HG03045 (cell line): ENCODE results near the gene MOCS1.

Source experiments
- ATAC-seq: cut with Tn5 transposase; IDR thresholded peaks from one replicate; pipeline ENCODE4 v1.9.1; 2021; ENCODE audit warnings: mild to moderate bottlenecking, moderate library complexity; ENCODE audit not compliant: unreplicated experiment

MOCS1 gene

DNA sequence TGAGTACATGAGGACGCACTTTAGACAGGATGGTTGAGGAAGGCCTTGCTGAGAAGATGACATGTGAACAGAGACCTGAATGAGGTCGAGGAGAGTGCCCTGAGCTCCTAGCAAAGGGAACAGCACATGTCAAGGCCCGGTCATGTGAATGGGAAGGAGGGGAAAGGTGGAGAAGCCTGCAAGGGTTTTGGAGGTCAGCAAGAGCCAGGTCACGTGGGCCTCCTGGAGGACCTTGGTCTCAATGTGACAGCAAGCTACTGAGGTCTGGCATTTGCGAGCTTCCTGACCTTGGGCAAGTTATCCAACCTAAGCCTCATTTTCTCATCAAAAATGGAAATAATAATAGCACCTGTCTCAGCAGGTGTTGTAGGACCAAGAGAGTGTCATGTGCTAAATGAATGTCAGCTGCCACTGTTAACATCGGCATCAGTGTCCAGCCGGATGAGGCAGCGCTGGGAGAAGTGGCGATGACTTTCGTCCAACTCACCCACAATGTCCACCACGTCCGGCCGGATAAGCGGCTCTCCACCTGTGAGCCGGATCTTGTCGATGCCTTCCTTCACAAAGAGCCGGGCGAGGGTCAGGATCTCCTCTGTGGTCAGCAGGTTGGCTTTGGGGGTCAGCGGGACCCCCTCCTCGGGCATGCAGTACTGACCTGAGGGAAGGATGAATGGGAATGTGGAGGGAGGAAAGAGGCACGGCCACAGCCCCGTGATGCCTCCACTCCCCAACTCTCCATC lies 8.9 kb downstream of the MOCS1 start:
- no peak for ATAC-seq

DNA sequence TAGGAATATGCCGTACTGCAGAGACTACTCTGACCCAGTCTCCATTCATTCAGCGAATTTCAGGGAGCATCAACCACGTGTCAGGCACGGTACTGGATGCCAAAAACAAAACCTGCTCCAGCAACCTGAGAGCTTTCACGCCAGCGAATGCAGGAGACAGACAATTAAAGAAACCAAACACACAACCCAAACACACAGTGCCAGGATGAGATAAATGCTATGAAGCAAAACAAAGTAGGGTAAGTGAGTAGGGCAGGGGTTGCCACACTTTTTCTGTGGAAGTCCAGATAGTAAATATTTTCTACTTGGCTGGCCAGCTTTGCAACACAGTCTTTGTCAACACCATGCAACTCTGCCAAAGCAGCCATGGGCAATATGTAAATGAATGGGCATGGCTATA lies 10.0 kb downstream of the MOCS1 start:
- no peak for ATAC-seq

DNA sequence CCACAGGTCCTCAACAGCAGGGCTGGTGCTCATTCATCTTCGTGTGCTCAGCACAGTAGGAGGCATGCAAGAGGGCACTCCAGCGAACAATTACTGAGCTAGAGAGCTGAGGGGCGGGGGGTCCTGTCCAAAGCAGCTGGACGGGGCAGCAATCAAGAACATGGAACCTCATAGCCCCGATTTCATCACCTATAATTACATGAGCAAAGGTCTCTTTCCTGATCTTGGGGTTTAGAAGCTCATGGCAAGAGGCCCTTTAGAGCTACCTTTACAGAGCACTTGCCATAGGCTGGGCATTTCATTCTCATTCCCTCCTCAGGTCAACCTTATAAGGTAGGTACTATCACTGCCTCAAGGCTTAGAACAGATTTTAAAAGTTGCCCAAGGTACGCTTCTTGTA lies 10.4 kb downstream of the MOCS1 start:
- no peak for ATAC-seq

DNA sequence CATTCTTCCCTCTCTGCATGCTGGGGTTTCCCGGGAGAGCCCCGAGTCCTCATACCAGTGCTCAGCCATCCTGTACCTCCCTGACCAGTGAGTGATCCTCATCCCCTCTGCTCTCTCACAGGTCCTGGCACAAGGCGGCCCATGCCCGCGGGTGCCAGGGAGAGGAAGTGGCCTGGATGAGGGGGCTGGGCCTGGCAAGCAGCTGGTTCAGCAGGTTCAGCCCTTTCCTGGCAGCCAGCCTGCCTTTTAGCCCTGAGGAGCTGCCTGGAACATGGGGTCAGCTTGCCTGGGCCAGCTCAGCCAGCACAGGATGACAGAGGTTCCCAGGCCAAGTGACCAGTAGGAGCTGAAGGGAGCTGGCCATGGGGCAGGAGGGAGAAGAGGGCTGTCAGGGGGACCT lies 10.9 kb downstream of the MOCS1 start:
- ATAC-seq, result no peak

DNA sequence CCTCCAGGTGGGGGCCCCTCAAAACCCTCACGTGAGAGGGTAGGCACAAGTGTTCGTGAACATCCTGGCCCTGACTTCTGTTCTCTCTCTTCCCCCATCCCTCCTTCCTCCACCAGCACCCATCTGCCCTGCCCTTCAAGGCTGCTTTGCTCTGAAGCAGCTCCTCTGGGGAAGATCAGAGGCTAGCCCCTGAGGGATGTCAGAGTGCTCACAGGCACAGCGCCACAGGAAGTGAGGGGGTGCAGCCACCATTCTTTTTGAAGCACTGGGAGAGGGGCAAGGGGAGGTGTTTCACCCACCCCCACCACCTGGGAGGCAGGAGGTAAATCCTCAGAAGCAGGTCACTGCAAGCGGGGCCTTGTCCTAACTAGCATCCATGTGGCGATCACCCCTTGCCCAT lies 11.4 kb downstream of the MOCS1 start:
- ATAC-seq, result no peak

DNA sequence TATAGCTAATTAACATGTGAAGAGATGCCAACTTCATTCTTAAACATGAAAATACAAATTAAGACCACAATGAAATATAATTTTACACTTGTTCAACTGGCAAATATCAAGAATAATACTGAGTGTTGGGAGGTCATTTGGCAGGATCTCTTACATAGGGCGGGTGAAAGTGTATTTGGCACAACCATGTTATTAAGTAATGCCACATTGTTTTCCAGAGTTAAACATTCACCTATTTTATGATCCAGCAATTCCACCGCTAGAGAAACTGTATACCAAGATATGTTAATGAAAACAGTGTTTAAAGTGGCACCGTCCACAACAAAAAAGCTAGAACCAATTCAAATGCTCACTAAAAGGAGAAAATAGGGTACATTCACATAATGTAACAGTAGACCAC lies 14.1 kb downstream of the MOCS1 start:
- ATAC-seq, result no peak

DNA sequence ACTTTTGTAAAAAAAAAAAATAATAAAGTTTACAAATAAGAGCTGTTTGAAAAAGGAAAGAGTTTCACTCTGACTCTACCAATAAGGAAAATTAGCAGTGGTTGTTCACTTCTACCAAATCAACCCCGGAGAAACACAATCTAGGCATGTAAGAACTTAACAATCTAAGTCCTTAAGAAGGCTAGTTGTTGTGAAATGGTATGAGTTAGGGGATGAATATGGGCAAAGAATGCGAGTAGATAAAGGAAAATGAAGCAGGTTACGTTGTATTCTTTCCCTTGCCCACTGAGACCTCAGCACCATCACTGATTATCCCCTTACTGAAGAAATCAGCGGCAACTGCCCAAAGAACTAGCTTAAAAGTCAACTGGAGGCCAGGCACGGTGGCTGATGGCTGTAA lies 15.4 kb downstream of the MOCS1 start:
- ATAC-seq, result no peak

DNA sequence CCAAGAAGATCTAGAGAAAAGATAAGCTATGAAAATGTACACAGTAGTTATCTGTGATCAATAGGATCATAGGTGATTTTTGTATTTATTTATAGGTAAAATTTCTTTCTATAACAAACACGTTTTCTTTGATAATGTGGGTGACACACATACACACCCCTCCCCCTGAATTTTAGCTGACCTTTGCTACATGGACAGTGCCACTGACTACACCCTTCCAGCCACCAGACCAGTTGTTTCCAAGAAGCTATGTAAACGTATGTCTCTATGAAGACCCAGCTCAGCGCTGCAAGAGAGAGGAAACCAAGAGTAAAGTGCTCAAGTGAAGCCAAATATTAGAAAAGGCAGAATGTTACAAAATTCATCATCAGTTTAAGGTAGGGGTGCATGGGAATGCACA lies 16.3 kb downstream of the MOCS1 start:
- ATAC-seq, result no peak

DNA sequence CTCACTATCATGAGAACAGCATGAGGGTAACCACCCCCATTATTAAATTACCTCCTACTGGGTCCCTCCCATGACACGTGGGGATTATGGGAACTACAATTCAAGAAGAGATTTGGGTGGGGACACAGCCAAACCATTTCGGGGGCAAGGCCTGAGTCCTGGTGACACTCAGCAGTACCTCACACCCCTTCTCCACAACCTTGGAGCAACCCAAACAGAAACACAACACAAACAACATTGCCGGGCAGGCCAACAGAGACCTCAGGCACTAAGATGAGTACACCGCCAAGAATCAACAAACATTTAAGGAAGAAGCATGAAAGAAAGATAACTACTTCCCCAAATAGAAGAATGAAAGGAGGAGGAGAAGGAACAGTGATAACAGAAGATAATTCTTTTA lies 16.9 kb downstream of the MOCS1 start:
- no peak for ATAC-seq

DNA sequence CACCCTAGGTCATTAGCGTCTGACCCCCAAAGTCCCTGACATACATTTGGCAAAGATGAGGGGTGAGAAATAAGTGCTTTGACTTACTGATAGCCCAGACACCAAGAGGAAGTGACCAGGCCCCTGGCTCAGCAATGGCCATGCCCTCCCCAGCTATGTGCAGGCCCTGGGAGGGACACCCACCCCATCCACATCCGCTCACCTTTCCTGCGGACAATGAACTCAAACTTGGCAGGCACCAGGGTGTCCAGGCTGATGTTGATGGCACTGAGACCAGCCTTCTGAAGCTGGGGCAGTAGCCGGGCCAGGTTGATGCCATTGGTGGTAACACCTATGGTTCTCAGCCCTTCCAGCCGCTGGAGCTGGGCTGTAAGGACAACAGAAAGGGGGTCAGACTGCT lies 18.4 kb downstream of the MOCS1 start:
- no peak for ATAC-seq

DNA sequence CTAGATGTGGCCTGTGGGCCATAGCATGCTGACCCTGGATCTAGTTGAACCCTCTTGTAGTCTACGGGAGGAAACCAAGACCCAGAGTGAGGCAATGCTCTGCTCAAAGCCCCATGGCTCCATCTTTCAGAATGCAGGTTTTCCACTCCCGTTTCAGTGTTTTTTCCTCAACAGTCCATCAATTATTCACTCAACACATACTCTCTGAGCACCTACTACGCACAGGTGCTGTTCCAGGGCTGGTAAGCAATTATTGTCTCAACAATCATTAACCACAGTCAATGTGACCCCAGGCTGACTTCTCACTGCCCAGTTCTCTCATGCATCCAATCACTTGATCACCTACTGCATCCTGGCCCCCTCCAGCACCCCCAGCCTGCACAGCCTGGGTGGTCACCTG lies 20.0 kb downstream of the MOCS1 start:
- no peak for ATAC-seq

DNA sequence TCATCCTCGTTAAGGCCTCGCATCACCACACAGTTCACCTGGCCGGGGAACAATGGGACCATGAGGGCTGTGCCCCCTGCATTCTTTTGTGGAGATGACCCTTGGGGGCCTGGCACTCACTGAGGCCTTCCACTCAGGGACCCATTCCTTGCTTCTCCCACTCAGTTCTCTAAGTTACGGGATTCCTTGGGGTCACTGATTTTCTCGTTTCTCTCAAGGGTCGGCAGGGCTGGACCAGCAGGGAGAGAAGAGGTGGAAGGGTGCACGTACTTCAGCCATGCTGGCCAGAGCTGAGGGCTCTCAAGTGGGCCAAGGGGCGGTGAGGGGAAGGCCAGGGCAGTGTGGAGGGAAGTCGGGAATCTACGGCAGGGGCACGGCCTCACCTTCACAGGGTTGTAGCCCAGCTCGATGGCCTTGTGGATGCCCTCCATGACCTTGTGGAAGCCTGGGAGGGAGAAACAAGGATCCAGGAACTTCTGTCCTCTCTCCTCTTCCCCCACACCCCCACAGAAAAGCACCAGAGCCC lies 20.8 kb downstream of the MOCS1 start:
- ATAC-seq, result no peak

DNA sequence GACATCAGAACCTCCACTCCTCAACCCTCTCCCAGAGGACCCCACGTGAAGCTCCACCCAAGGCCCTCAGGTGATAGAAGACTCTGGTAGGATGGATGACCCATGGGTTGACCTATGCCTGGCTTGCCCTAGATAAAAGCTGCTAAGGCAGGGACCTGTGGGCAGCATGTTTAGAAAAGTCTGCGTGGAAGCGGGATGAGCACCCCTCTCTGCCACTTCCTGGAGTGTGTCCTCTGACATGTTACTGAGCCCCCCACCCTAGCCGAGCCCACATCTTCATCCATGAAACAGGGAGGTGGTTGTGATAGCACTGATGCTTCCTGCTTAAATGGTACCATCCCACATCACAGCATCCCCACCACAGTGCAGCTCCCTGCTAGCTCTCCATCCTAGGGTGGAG lies 21.8 kb downstream of the MOCS1 start:
- no peak for ATAC-seq

DNA sequence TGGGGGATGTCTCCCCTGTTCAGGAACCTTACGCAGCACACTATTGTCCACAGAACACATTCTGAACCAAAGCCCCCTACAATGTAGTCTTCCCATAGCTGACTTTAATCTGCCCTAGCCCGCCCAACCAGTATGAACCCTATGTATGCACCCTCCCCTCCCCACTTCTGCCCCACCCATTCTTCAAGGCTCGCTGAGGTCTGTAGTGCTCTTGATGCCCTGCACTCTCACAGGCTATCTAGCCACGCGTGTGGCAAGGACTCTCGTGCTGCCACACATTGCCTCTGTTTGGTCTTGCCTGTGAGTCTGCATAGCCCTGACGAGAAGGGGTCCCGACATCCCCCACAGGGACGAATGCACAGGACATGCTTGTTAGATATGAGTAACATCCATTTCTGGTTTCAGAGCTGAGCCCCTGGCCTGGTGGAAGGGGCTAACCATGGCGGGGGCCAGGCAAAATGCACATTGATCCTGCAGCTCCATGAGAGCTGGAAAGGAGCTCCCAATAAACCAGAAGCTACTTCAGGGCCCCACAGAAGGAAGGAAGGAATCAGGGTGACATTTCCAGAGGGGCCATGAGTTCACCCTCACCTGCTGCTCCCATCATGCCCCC lies 22.6 kb downstream of the MOCS1 start:
- ATAC-seq, result no peak

DNA sequence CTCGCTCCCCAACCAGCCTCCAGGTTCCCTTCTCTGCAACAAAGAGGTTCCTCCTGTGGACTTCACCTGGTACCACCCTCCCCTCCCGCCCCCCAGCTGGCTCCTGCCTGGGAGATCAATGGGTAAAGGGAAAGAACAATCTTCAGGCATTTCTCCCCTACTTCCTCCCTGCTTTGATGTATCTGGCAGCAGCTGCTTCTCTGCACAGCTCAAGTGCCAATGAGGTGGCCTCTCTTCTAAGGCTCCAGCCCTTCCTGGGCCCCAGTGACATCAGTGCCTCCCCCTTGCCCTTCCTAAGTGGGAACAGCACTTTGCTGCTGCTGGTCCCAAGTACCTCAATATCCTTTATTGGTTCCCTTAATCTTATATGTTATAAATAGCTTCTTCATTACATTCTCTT lies 23.5 kb downstream of the MOCS1 start:
- ATAC-seq, result no peak

DNA sequence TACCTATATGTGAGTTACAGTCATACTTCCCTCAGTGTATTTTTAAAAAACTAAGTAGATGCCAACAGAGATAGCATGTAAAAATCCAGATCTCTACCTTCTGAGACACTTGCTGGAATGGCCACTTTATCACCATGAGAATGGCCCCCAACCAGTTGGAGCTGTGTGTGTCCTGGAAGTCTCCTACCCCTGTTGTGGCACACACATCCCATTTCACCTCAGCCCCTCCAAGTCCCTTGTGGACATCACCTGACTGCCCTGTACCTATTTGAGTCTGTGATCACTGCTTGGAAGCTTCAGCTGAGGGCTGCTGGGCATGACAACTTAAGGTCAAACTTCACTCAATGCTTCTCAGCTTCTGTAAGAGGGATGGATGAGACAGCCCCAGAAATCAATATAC lies 24.1 kb downstream of the MOCS1 start:
- ATAC-seq, result no peak

DNA sequence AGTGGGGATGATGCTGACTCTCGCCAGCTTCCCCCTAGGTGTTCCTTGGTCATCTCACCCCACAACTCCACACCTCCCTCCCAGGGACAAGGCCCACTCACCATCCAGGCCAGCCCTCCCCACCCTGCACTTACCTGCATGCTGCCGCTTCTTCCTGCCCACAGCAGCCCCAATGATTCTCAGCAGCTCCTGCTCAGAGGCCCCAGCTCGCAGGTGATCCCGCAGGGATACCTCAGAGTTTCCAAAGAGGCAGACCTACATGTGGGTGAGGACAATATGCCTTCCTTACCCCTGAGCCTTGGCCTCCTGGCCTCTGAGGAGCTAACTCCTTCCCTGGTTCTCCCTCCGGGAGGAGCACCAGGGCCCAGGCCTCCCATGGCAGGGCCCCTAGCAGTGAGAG lies 24.6 kb downstream of the MOCS1 start:
- ATAC-seq, result no peak

DNA sequence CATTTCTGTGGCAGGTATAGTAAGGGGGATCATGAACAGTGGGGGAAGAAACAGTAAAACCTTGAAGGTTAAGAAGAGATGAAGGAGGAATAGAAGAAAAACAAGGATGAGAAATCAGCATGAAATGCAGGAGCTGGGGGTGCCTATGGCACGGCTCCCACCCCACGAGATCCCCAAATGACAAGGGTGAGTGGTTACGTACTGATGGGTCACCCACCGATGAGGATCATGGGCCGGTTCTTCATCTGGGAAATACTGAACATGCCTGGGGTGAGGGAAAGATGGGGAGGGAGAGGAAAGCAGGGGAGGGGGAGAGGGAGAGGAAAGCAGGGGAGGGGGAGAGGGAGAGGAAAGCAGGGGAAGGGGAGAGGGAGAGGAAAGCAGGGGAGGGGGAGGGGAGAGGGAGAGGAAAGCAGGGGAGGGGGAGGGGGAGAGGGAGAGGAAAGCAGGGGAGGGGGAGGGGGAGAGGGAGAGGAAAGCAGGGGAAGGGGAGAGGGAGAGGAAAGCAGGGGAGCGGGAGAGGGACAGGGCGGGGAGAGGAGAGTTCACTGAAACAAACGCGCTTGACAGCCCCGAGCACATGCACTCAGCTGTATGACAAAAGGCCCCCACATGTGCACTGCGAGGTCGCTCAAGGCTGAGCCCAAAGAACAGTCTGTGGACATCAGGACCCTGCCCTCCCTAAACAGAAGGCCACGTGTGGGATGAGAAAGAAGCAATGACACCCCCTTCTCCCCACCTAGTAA lies 25.3 kb downstream of the MOCS1 start:
- ATAC-seq, result no peak

DNA sequence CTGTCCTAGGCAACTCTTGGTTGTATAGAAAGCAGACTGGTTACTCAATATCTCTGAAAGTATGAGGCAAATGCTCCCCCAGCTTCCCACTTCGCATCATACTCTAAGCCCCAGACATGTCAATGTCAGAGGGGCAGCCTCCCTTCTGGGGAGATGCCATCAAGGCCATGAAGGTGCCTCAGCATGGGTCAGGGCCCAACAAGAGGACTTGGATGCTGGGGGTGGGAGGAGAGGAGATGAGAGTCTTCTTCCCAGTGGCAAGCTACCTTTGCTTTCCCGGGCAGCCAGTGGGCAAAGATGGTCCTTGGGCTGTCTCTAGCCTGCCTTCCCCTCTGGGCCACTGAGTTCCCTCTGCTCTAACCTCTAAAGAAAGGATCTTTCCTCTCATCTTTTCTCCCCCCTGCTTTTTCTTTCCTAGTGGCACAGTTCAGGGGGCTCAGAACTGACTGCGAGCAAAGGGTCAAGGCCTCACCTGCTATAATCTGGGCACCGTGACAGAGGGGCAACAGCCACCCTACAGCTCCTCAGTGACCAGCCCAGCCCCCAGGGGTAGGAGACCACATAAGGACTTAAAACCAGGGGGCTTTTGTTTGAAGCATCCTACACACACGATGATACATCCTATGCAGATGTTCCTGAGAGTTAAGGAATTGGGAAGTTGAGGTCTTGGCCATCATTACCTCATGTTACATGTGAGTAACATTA lies 26.2 kb downstream of the MOCS1 start:
- ATAC-seq, result no peak

DNA sequence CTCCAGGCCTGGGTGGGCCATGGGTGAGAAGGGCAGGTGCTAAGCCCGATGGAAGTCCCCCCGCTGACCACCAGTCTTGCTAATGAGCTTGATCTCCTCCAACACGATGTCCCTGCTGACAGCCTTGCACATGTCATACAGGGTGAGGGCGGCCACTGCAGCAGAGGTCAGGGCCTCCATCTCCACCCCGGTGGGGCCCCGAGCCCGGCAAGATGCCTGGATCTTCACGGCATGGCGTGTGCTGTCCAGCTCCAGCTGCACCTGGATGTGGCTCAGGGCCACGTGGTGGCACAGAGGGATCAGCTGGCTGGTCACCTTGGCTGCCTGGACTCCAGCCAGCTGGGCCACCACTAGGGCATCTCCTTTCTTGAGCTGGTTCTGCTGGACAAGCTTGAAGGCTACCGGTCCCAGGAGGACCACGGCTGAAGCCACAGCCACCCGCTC lies 27.9 kb downstream of the MOCS1 start:
- no peak for ATAC-seq

DNA sequence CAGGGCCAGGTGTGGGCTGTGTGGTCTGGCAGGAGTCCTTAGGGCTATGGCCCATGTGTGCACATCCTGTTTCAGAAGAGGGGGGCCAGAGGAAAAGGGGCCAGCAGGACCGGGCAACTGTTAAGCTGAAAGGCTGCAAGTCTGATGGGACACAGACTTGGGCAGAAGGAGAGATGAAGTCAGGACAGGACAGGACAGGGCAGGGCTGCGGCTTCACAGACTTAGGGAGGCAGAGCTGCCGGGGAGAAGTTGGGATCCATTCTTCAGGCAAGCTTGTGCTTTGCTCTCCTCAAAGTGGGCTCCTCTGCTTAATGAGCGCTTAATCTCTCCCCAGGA lies 28.7 kb downstream of the MOCS1 start:
- ATAC-seq, result no peak
